Sigmoid colon (tissue), 4 donors: ENCODE data around the gene PSTPIP2.

Experiments used
- EP300 ChIP-seq, 4 donors: sonication (generic); formaldehyde crosslinking; IDR thresholded peaks; one replicate each; pipeline ENCODE4 v1.6.1; 2017; ENCODE audit warnings: antibody characterized with exemption in 4 of 4
- POLR2A ChIP-seq, 2 donors: fragments of 450-650 bp; IDR thresholded peaks; one replicate each; pipeline ENCODE4 v1.6.1; 2016; ENCODE audit warnings: antibody characterized with exemption in 2 of 2, mild to moderate bottlenecking in 2 of 2, moderate library complexity in 2 of 2
- POLR2AphosphoS5 ChIP-seq, 4 donors: sonication (generic); formaldehyde crosslinking; IDR thresholded peaks; one replicate each; pipeline ENCODE4 v1.6.1; 2017; ENCODE audit warnings: antibody characterized with exemption in 4 of 4
- TF ChIP-seq, protein P1 (sequence below), 4 experiments: fragments of 450-650 bp in 3 of 4; fragments of 200-600 bp in 1 of 4; IDR thresholded peaks; one replicate each; pipeline ENCODE4 v1.5.1; 2016 to 2019; ENCODE audit warnings: antibody characterized with exemption in 4 of 4, mild to moderate bottlenecking in 3 of 4, moderate library complexity in 2 of 4

GRCh38 chr18:45958027-45958426 is 114.0 kb downstream of the PSTPIP2 start:
- TF ChIP-seq, protein P1, sequence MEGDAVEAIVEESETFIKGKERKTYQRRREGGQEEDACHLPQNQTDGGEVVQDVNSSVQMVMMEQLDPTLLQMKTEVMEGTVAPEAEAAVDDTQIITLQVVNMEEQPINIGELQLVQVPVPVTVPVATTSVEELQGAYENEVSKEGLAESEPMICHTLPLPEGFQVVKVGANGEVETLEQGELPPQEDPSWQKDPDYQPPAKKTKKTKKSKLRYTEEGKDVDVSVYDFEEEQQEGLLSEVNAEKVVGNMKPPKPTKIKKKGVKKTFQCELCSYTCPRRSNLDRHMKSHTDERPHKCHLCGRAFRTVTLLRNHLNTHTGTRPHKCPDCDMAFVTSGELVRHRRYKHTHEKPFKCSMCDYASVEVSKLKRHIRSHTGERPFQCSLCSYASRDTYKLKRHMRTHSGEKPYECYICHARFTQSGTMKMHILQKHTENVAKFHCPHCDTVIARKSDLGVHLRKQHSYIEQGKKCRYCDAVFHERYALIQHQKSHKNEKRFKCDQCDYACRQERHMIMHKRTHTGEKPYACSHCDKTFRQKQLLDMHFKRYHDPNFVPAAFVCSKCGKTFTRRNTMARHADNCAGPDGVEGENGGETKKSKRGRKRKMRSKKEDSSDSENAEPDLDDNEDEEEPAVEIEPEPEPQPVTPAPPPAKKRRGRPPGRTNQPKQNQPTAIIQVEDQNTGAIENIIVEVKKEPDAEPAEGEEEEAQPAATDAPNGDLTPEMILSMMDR (IDR thresholded peaks at IDR 0.05): no peak
- TF ChIP-seq POLR2A (IDR thresholded peaks at IDR 0.05) (no peak), POLR2AphosphoS5 (IDR thresholded peaks at IDR 0.05) (no peak), EP300 (IDR thresholded peaks at IDR 0.05) (no peak)
